NK-92 (cell line): ENCODE measurements around the gene CASP3.
"Not testable (repeated sequence)": the region's sequence is repeated elsewhere in the genome, so short reads cannot be mapped to it uniquely, and the experiment has no call there.

Experiments used
- DNase-seq: peaks from one replicate; lab custom pipeline; 2025; ENCODE audit not compliant: unreplicated experiment; lab: John Stamatoyannopoulos, UW

CASP3 gene

DNA sequence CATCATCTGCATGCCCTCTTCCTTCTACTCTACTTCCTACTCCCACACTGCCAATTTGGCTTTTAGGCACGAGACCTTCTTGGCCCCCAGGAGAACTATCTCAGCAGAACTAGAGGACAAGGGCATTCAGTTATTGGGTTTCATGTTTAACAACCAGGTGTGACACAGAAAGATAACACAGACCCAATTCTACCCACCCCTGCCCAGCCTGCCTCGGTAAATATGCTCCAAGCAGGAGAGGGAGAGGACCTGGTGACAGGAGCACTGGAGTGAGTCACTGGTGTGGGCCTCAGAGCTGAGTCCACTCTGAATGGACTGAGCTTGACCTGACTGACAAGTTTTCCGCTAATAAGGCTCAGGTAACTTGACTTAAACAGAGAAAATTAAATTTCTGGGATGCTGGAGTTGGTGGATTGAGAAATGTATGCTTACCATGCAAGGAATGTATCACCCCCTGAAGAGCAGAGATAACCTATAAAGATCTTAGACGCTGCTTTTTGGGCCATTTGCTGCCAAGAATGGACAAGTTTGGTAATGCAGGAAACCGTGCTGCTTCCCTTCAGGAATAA, 52.5 kb downstream of the CASP3 start:
- no peak for DNase-seq

DNA sequence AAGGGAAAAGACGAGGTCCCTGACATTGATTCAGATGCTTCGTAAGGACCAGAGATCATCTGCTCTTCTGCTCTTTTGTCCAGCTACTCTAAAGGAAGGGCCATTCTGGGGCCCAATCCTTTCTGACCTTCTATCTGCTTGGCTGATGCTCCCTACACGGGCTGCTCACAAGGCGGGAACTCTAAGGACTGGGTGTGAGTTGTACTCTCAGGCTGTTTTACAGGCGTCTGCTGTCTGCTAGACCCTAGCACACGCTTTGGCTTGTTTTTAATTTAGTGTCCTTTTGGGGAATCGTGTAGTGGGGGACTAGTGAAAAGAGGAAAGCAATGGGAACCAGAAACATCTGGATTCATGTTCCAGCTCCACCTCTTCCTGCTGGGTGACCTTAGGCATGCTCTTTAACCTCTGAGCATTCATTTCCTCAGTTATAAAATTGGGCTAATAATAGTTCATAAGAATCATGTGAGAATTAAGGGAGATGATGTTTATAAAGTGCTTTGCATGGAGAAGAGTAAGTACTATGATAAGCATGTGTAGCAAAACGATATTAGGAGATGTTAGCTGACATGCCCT, 53.1 kb downstream of the CASP3 start:
- no peak for DNase-seq

DNA sequence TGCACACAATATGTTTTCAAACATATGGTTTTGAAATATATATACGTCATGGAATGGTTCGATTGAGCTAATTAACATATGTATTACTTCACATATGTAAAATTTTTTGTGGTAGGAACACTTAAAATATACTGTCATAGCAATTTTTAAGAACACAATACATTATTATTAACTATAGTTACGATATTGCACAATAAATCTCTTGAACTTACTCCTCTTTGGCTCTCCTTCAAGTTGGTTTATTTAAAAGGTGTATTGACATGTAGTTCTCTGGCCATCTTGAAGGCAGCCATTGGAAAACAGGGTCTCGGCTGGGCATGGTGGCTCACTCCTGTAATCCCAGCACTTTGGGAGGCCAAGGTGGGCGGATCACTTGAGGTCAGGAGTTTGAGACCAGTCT, 53.8 kb downstream of the CASP3 start:
- no peak for DNase-seq

DNA sequence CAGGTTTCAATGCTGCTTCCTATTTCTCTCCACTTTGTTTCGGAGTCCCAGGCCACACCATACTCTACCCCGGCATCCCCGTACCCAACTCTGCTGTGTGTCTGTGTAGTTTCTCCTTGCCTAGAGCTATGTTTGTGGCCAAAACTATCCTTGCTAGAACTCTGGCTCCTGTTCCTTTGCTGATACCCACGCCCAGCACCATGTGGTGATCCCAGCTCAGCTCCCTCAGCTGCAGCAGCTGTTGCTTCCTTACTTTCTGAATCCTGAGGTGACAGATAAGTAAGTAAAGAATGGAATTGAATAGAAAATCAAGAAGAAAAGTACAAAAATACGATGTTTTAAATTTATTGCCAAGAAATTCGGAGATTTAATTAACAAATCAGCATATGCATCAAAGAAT, 55.8 kb downstream of the CASP3 start:
- DNase-seq = no peak

DNA sequence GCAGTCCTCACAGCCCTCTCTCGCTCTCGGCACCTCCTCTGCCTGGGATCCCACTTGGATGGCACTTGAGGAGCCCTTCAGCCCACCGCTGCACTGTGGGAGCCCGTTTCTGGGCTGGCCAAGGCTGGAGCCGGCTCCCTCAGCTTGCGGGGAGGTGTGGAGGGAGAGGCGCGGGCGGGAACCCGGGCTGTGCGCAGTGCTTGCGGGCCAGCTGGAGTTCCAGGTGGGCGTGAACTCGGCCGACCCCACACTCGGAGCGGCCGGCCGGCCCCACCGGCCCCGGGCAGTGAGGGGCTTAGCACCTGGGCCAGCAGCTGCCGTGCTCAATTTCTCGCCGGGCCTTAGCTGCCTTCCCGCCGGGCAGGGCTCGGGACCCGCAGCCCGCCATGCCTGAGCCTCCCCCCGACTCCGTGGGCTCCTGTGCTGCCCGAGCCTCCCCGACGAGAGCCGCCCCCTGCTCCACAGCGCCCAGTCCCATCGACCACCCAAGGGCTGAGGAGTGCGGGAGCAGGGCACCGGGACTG, 57.4 kb downstream of the CASP3 start:
- not testable (repeated sequence) for DNase-seq

DNA sequence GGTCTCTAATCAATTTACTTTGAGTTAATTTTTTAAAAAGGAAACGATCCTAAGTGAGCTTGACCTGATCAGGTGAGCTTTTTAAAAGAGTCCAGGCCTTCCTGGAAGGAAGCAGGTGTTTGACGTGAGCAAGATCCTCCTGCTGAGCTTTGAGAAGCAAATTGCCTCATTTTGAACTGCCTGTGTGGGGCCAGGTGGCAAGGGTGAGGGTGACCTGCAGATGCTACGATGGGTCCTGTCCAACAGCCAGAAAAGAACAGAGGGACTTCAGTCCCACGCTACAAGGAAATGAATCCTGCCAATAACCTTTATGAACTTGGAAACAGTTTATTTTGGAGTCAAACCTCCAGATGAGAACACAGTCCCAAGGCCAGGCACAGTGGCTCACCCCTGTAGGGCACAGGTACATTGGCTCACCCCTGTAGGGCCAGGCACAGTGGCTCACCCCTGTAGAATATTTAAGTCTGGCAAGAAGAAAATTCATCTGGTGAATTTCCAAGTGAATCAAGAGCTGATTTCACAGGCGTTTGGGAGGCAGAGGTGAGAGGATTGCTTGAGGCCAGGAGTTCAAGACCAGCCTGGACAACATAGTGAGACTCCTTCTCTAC, 58.1 kb downstream of the CASP3 start:
- no peak for DNase-seq

DNA sequence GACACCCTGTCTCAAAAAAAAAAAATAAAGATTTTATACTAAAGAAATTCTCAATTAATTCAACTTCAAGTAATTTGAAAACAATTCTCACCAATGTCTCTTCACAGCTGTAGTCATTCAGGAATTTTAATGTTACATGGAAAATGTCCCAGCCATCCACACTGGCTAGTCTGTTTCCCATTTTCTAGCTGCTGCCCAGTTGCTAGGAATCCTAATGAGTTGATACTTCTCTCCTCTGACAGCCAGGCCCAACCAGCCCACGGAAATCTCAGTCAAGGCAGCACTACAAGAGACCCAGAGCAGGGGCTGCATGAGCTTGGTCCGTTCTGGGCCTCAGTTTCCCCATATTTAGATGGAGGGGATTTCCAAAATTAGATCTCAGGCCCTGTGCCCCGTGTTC, 59.1 kb downstream of the CASP3 start:
- no peak for DNase-seq

GRCh38 chr4:184588893-184589292, 60.4 kb downstream of the CASP3 start:
- DNase-seq = no peak

- DNase-seq = no peak
These were observed 61.5 kb downstream of the CASP3 start for GRCh38 chr4:184587701-184588100.

GRCh38 chr4:184587221-184587620, 62.0 kb downstream of the CASP3 start:
- no peak for DNase-seq

GRCh38 chr4:184583738-184584502, 65.3 kb downstream of the CASP3 start:
- no peak for DNase-seq
